DND-41 (cell line): Measurements from ENCODE around the gene POU2F3.

Experiments
- ATAC-seq: fragments of 200-7000 bp; cut with Tn5 transposase; 3 replicates; pipeline ENCODE4 v1.9.1; 2021; ENCODE audit warnings: low read depth; ENCODE audit not compliant: insufficient read depth
- DNase-seq: peaks from one replicate; pipeline ENCODE4 v3.0.0-alpha.2; 2020
- H2AFZ ChIP-seq: 2 replicates; pipeline ENCODE4 v1.6.0; 2012; ENCODE audit warnings: low read depth, low read length
- H3K27ac ChIP-seq: 2 replicates; pipeline ENCODE4 v1.5.1; 2012; ENCODE audit warnings: low read length, inconsistent platforms
- H3K27me3 ChIP-seq: fragments of 200-600 bp; sonication (generic); 2 replicates; pipeline ENCODE4 v1.6.0; 2012; ENCODE audit warnings: low read length, mild to moderate bottlenecking, inconsistent platforms; ENCODE audit not compliant: insufficient read depth, poor library complexity
- H3K36me3 ChIP-seq: 2 replicates; pipeline ENCODE4 v1.5.1; 2012; ENCODE audit warnings: low read length, inconsistent platforms; ENCODE audit not compliant: insufficient read depth
- H3K4me1 ChIP-seq: 2 replicates; pipeline ENCODE4 v1.5.1; 2012; ENCODE audit warnings: mild to moderate bottlenecking, low read length; ENCODE audit not compliant: insufficient read depth
- H3K4me2 ChIP-seq: 2 replicates; pipeline ENCODE4 v1.6.0; 2012; ENCODE audit warnings: mild to moderate bottlenecking, moderate library complexity, low read length, inconsistent platforms; ENCODE audit not compliant: insufficient read depth
- H3K4me3 ChIP-seq, 2 experiments: fragments of 200-600 bp in 1 of 2; shearing (Covaris generic) in 1 of 2; 2 replicates each; pipeline ENCODE4 v1.5.1; 2012 to 2016; ENCODE audit warnings: inconsistent platforms in 2 of 2, low read length in 2 of 2, mild to moderate bottlenecking in 2 of 2, low read depth in 1 of 2, moderate library complexity in 1 of 2
- H3K79me2 ChIP-seq: 2 replicates; pipeline ENCODE4 v1.6.0; 2012; ENCODE audit warnings: low read length, inconsistent platforms; ENCODE audit not compliant: insufficient read depth
- H3K9ac ChIP-seq: 2 replicates; pipeline ENCODE4 v1.6.0; 2012; ENCODE audit warnings: low read depth, mild to moderate bottlenecking, inconsistent platforms, low read length, moderate library complexity
- H3K9me3 ChIP-seq: 2 replicates; pipeline ENCODE4 v1.5.1; 2012; ENCODE audit warnings: low read length, moderate library complexity, mild to moderate bottlenecking, inconsistent platforms; ENCODE audit not compliant: insufficient read depth, severe bottlenecking
- H4K20me1 ChIP-seq: 2 replicates; pipeline ENCODE4 v1.6.0; 2012; ENCODE audit warnings: low read length; ENCODE audit not compliant: insufficient read depth
- CTCF ChIP-seq: IDR thresholded peaks from 2 replicates; pipeline ENCODE4 v1.5.1; 2012; ENCODE audit warnings: borderline replicate concordance, low read length, moderate library complexity, mild to moderate bottlenecking; ENCODE audit not compliant: poor library complexity, severe bottlenecking; ENCODE audit errors: extremely low read depth
- EZH2 ChIP-seq: IDR thresholded peaks from 3 replicates; pipeline ENCODE4 v1.6.1; 2012; ENCODE audit warnings: borderline replicate concordance, low read depth, mild to moderate bottlenecking, moderate library complexity, low read length, inconsistent platforms; ENCODE audit not compliant: severe bottlenecking

Gene POU2F3

GRCh38 chr11:120239713-120240640, at the start of gene POU2F3:
Gene POU2F3, plus strand, starts transcription at chr11:120240140. Its CDS starts 204 bp downstream, at chr11:120240344.
- Histone ChIP-seq H3K4me2 (no peak within 1 kb of the TSS), H3K4me1 (no peaks in the 10 kb centered on the region), H3K27me3 (peaks cover 7% of the 10 kb centered on the region), H3K4me3 (no peak within 1 kb of the TSS), H3K79me2 (no peaks in the 10 kb centered on the region), H4K20me1 (peaks cover 3% of the 10 kb centered on the region), H3K27ac (no peak within 1 kb of the TSS), H3K9me3 (no peaks in the 10 kb centered on the region), H3K9ac (no peak within 1 kb of the TSS), H3K36me3 (no peaks in the 10 kb centered on the region), H2AFZ (no peak within 1 kb of the TSS)
- TF ChIP-seq CTCF = no peak
- no peak for TF ChIP-seq EZH2
- DNase-seq (no peak), ATAC-seq (no peak)

GRCh38 chr11:120191058-120191457, 48.9 kb upstream of the POU2F3 start:
- H4K20me1 ChIP-seq = peaks cover 8% of the 10 kb centered on the region
- H3K27ac ChIP-seq = no peak overlapping the region
- H3K27me3 ChIP-seq = peaks cover 53% of the 10 kb centered on the region
- no peaks in the 10 kb centered on the region for H3K79me2 ChIP-seq
- H2AFZ ChIP-seq = no peak overlapping the region
- no peaks in the 10 kb centered on the region for H3K4me1 ChIP-seq
- H3K9me3 ChIP-seq = no peaks in the 10 kb centered on the region
- DNase-seq (no peak), ATAC-seq (no peak)
- H3K4me3 ChIP-seq = no peak overlapping the region
- no peak overlapping the region for H3K9ac ChIP-seq
- H3K36me3 ChIP-seq = no peaks in the 10 kb centered on the region
- H3K4me2 ChIP-seq = no peak overlapping the region
- TF ChIP-seq EZH2 (no peak), CTCF (no peak)

- no peaks in the 10 kb centered on the region for H3K79me2 ChIP-seq
- ATAC-seq = no peak
- H3K27ac ChIP-seq = no peak overlapping the region
- H3K4me1 ChIP-seq = no peaks in the 10 kb centered on the region
- no peak overlapping the region for H2AFZ ChIP-seq
- H3K4me2 ChIP-seq = no peak overlapping the region
- no peak overlapping the region for H3K4me3 ChIP-seq
- H3K27me3 ChIP-seq = peaks cover 44% of the 10 kb centered on the region
- peaks cover 5% of the 10 kb centered on the region; the same call in 1 of the 2 replicates for H4K20me1 ChIP-seq
- no peaks in the 10 kb centered on the region for H3K9me3 ChIP-seq
- TF ChIP-seq EZH2 = no peak
- no peak for TF ChIP-seq CTCF
- no peak overlapping the region for H3K9ac ChIP-seq
- DNase-seq = no peak
- no peaks in the 10 kb centered on the region for H3K36me3 ChIP-seq
Observed at GRCh38 chr11:120192831-120193625, 46.9 kb upstream of the POU2F3 start.
